ENCODE measurements around the gene RORB.

RORB gene

DNA sequence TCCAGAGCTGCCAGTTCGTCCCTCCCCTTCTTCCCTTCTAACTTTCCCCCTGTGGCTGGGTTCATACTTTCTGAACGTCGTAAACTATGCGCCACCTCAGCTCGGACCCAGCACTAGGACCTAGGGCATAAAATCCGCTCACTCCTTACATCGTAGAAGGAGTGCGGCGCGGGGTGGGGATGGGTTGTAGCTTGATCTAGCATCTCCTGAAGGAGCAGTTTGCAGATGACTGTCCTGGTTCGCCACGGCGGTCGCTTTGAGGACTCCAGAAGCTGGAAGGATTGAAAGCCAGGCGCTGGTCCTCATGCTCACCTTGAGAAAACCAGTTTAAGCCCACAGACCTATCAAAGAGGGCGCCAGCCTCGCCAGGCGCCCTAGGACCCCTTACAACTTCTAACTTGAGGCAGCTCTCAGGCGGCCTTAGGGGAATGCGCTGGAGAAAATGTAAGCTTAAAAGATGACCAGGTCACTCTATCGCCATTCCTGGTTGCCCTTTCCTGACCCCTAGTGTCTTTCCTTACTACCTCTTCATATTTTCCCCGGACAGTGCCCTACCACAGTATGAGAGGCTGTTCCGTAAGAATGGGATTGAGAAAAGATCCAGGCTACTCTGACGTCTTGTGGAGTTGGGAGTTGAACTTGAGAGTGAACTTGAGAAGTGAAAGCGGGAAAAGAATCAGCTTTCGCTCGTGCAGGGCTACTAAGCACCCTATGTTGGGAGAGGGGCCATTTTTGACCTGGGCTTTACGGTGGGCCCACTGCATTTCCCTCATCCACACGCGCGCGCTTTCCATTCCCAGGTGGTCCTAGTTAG lies 2.8 kb downstream of the RORB start:
- TF ChIP-seq, protein P1, sequence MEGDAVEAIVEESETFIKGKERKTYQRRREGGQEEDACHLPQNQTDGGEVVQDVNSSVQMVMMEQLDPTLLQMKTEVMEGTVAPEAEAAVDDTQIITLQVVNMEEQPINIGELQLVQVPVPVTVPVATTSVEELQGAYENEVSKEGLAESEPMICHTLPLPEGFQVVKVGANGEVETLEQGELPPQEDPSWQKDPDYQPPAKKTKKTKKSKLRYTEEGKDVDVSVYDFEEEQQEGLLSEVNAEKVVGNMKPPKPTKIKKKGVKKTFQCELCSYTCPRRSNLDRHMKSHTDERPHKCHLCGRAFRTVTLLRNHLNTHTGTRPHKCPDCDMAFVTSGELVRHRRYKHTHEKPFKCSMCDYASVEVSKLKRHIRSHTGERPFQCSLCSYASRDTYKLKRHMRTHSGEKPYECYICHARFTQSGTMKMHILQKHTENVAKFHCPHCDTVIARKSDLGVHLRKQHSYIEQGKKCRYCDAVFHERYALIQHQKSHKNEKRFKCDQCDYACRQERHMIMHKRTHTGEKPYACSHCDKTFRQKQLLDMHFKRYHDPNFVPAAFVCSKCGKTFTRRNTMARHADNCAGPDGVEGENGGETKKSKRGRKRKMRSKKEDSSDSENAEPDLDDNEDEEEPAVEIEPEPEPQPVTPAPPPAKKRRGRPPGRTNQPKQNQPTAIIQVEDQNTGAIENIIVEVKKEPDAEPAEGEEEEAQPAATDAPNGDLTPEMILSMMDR (IDR thresholded peaks at IDR 0.05; ENCODE audit: extremely low read depth, missing control alignments) = no peak
- peak; percentile 8 for DNase-seq (ENCODE audit: low spot score)

DNA sequence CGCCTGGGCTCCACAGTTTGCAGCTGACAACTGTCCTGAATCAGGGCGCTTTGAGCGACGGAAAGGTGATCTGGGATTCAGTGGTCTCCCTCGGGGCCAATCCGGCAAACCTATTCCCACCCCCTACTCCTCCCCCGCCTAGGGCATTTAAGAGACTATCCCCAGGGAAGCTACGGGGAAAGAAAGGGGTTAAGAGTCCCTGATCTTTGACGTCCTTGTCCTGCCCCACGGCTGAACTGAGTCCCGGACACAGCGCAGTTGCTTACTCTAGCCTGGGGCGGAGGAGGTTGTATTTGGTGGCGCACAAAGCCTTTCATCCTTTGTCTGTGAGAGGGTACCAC lies 3.4 kb downstream of the RORB start:
- DNase-seq (ENCODE audit: low spot score) = peak; percentile 8
- TF ChIP-seq, protein P1 (IDR thresholded peaks at IDR 0.05; ENCODE audit: extremely low read depth, missing control alignments) = no peak

DNA sequence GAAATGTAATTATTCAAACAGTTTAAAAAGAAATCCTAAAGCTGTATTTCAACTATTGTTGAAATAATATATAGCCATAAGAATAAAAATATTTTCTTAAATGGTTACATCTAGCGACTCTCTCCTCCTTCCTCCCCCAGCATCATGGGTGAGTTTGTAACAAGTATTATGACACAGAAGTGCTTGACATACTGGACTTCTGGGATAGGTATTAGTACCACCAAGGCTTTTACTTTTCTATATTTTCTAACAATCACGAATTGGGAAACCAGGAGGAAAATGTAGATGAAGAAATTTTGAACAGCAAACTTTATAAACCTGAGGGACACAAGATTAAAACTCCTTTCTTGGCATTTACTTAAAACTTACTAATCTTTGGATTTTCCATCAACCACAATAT lies 4.4 kb downstream of the RORB start:
- TF ChIP-seq, protein P1 (IDR thresholded peaks at IDR 0.05; ENCODE audit: extremely low read depth, missing control alignments) = no peak
- no peak for DNase-seq (ENCODE audit: low spot score)

DNA sequence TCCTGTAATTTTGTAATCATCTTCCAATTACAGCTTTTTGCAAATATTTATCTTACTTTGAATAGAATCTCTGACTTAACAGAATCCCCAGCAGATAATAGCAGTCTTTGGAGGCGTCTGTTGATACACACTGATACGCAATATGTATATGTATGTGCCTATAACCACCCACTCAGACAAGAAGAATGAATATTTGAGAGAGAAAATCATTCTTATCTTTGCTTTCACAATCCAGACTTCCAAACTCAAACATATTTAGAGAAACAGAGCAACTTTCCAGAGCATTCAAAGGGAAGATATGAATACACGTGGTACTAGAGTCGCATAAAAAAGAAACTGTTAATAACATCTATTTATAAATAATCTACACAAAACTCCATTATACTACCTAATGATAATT lies 6.1 kb downstream of the RORB start:
- TF ChIP-seq, protein P1 (IDR thresholded peaks at IDR 0.05; ENCODE audit: extremely low read depth, missing control alignments) = no peak
- DNase-seq (ENCODE audit: low spot score) = no peak

DNA sequence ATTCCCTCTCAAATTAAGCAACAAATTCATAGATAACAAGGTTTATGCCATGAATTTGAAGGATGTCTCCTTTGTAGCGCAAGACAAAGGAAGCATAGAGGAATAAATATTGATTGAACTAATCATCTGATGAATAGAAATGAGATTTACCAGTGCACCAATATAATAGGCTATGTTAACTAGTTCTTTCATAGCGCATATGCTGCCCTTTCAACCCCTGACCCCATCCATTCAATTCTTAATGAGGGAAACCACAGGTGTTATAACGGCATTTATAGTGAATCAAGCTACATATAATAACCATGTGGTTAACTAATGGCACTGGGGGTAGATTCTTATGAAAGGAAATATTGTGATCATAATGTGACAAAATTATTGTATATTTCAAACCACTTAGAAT lies 6.5 kb downstream of the RORB start:
- DNase-seq (ENCODE audit: low spot score) = no peak
- TF ChIP-seq, protein P1 (IDR thresholded peaks at IDR 0.05; ENCODE audit: extremely low read depth, missing control alignments) = no peak

DNA sequence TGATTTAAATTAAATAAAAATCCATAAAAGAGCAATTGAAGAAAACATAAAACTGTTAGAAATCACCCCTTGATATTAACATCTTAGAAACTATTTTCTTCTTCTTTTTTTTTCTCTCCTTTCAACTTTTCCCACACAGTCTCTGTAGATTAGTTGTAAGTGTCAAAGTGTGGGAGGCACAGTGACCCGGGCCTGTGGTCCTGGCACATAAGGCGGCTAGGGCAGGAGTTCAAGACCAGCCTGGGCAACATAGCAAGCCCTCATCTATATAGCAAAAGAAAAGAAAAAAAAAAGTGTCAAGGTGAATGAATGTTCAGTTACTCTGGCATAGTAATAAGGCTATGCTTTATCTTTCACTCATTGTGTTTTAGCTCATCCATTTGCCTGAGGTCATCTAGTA lies 14.2 kb downstream of the RORB start:
- no peak for DNase-seq (ENCODE audit: low spot score)
- TF ChIP-seq, protein P1 (IDR thresholded peaks at IDR 0.05; ENCODE audit: extremely low read depth, missing control alignments) = no peak

DNA sequence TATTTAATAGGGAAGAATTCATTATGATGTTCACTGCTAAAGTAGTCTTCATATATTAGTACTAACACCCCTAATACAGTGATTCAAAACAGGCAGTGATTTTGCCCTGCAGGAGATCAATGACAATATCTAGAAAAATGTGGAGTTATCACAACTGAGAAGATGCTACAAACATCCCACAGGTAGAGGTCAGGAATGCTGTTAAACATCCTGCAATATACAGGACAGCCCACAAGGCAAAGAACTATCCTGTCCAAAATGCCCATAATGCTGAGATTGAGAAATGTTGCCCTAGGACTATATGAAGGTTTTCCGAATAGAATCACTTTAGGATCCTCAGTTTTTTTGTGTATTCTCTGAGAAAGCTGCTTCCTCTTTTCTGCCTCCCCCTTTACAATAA lies 15.3 kb downstream of the RORB start:
- no peak for DNase-seq (ENCODE audit: low spot score)
- TF ChIP-seq, protein P1 (IDR thresholded peaks at IDR 0.05; ENCODE audit: extremely low read depth, missing control alignments) = no peak

Measured in GM20000 (cell line).